Measurements from ENCODE around the gene TINAGL1. TPM values are rescaled to one million over a fixed set of nuclear protein-coding genes. Genes with fewer than 3 reads are reported as not detected.

Gene TINAGL1
- total and polyA plus RNA-seq, 2 of the 13 experiments (the other 11 are each of a cell fraction or from before 2014, with no cell fraction given): 24.7 to 76.8 TPM

DNA sequence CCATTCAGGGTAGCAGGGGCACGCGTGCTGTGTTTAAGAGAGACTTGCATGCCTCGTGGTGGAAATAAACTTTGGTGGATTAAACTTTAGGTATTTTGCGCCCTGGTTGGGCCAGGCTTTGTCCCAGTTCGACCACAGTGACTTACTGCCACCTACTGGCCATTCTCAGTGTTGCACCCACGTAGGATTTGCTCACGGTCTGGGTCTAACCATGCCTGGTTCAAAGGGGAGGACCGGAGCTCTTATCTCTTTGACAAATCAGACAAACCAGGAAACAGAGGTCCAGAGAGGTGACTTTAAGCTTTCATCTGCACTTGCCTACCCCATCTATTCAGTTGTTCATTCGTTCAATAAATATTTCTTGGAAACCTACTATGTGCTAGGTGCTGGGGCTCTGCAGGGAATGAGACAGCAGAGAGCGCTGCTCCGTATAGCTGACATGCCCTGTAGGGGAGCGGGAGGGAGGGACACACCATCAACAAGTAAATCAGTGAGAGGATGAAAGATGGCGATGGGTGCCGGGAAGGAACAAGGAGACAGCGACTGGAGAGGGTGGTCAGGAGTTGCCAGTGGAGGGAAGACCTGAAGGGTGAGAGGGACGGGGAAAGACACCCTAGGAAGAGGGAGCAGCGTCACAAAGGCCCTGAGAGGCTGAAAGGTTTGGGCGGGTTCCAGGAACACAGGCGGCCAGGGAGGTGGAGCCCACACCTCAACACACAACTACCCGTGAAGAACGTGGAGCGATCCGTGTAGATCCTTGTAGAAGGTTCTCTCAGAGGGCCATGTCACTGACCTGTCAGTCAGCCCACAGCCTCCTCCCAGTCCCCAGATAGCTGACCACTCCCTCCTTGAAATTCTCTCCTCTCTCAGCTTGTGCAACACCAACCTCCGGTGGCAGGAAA is 27.2 kb upstream of the TINAGL1 start (continued):
- TF ChIP-seq KAT8 (CRISPR knock-in tag; IDR thresholded peaks at IDR 0.05) (peak; percentile 15; the same call in 1 of the 2 replicates), YY1 (IDR thresholded peaks at IDR 0.05; ENCODE audit: insufficient read depth, insufficient replicate concordance, low read depth, low read length) (peak; percentile 3), EEA1 (CRISPR knock-in tag; IDR thresholded peaks at IDR 0.05; ENCODE audit: borderline replicate concordance) (no peak), ZNF780A (CRISPR knock-in tag; IDR thresholded peaks at IDR 0.05) (no peak), AKAP8 (CRISPR knock-in tag; IDR thresholded peaks at IDR 0.05) (no peak), ZNF205 (CRISPR knock-in tag; IDR thresholded peaks at IDR 0.05) (0 out of 2 replicates have a peak, but pooled peaks have one; percentile 11), ZNF747 (CRISPR knock-in tag; IDR thresholded peaks at IDR 0.05; ENCODE audit: borderline replicate concordance) (peak; percentile 87; the same call in 1 of the 2 replicates), KLF13 (CRISPR knock-in tag; IDR thresholded peaks at IDR 0.05) (no peak), POLR2AphosphoS5 (IDR thresholded peaks at IDR 0.05; ENCODE audit: low read depth, low read length) (peak; percentile 12; the same call in 1 of the 2 replicates), KLF12 (CRISPR knock-in tag; IDR thresholded peaks at IDR 0.05; ENCODE audit: borderline replicate concordance) (no peak), RFX5 (IDR thresholded peaks at IDR 0.05; ENCODE audit: low read depth, low read length) (no peak), ZNF879 (CRISPR knock-in tag; IDR thresholded peaks at IDR 0.05) (no peak), MYC (CRISPR knock-in tag; IDR thresholded peaks at IDR 0.05; ENCODE audit: borderline replicate concordance) (peak; percentile 7; the same call in 1 of the 2 replicates), ZFP1 (CRISPR knock-in tag; IDR thresholded peaks at IDR 0.05) (peak; percentile 17; the same call in 1 of the 2 replicates), ZNF672 (CRISPR knock-in tag; IDR thresholded peaks at IDR 0.05) (no peak)
- TF ChIP-seq, protein P1, sequence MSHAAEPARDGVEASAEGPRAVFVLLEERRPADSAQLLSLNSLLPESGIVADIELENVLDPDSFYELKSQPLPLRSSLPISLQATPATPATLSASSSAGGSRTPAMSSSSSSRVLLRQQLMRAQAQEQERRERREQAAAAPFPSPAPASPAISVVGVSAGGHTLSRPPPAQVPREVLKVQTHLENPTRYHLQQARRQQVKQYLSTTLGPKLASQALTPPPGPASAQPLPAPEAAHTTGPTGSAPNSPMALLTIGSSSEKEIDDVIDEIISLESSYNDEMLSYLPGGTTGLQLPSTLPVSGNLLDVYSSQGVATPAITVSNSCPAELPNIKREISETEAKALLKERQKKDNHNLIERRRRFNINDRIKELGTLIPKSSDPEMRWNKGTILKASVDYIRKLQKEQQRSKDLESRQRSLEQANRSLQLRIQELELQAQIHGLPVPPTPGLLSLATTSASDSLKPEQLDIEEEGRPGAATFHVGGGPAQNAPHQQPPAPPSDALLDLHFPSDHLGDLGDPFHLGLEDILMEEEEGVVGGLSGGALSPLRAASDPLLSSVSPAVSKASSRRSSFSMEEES (CRISPR knock-in tag; IDR thresholded peaks at IDR 0.05): no peak
- TF ChIP-seq, protein P2, sequence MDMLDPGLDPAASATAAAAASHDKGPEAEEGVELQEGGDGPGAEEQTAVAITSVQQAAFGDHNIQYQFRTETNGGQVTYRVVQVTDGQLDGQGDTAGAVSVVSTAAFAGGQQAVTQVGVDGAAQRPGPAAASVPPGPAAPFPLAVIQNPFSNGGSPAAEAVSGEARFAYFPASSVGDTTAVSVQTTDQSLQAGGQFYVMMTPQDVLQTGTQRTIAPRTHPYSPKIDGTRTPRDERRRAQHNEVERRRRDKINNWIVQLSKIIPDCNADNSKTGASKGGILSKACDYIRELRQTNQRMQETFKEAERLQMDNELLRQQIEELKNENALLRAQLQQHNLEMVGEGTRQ (IDR thresholded peaks at IDR 0.05; ENCODE audit: low read depth, low read length): no peak
- TF ChIP-seq, protein P2 (CRISPR knock-in tag; IDR thresholded peaks at IDR 0.05; ENCODE audit: borderline replicate concordance): no peak
- TF ChIP-seq, protein P3, sequence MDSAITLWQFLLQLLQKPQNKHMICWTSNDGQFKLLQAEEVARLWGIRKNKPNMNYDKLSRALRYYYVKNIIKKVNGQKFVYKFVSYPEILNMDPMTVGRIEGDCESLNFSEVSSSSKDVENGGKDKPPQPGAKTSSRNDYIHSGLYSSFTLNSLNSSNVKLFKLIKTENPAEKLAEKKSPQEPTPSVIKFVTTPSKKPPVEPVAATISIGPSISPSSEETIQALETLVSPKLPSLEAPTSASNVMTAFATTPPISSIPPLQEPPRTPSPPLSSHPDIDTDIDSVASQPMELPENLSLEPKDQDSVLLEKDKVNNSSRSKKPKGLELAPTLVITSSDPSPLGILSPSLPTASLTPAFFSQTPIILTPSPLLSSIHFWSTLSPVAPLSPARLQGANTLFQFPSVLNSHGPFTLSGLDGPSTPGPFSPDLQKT (CRISPR knock-in tag; IDR thresholded peaks at IDR 0.05; ENCODE audit: borderline replicate concordance): no peak
- TF ChIP-seq, protein P4, sequence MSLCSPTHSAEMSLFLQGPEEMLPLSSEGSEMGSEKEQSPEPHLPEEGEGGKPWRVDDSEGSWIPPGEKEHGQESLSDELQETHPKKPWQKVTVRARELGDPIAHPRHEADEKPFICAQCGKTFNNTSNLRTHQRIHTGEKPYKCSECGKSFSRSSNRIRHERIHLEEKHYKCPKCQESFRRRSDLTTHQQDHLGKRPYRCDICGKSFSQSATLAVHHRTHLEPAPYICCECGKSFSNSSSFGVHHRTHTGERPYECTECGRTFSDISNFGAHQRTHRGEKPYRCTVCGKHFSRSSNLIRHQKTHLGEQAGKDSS (CRISPR knock-in tag; IDR thresholded peaks at IDR 0.05; ENCODE audit: borderline replicate concordance, low read depth): peak; percentile 20; the same call in 1 of the 2 replicates
- TF ChIP-seq, protein P5, sequence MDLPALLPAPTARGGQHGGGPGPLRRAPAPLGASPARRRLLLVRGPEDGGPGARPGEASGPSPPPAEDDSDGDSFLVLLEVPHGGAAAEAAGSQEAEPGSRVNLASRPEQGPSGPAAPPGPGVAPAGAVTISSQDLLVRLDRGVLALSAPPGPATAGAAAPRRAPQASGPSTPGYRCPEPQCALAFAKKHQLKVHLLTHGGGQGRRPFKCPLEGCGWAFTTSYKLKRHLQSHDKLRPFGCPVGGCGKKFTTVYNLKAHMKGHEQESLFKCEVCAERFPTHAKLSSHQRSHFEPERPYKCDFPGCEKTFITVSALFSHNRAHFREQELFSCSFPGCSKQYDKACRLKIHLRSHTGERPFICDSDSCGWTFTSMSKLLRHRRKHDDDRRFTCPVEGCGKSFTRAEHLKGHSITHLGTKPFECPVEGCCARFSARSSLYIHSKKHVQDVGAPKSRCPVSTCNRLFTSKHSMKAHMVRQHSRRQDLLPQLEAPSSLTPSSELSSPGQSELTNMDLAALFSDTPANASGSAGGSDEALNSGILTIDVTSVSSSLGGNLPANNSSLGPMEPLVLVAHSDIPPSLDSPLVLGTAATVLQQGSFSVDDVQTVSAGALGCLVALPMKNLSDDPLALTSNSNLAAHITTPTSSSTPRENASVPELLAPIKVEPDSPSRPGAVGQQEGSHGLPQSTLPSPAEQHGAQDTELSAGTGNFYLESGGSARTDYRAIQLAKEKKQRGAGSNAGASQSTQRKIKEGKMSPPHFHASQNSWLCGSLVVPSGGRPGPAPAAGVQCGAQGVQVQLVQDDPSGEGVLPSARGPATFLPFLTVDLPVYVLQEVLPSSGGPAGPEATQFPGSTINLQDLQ (CRISPR knock-in tag; IDR thresholded peaks at IDR 0.05): no peak

Data from HepG2 (cell line).